HG03457 (cell line): Measurements from ENCODE around the gene ZNF77.
"Not testable (repeated sequence)": the region's sequence is repeated elsewhere in the genome, so short reads cannot be mapped to it uniquely, and the experiment has no call there.

Source experiments
- ATAC-seq: cut with Tn5 transposase; IDR thresholded peaks from one replicate; pipeline ENCODE4 v1.9.1; 2021; ENCODE audit warnings: moderate number of reproducible peaks; ENCODE audit not compliant: unreplicated experiment

Gene ZNF77

DNA sequence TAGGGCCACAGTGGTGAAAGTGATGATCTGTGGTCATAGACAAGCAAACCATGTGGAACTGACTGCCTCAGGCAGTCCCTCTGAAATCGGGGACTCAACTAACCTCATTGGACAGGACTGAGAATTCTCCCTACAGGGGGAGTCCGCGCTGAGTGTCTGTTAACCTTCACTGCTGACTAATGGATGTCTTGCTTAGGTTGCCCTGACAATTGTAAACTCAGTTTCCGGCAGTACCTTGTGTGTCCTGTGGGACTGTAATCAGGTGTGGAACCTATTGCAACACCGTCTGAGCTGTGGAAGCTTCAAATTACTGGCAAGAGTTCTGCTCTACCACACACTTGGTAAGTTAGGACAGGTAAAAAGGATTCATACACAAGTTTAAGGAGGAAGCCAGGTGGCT, 21.8 kb downstream of the ZNF77 start:
- no peak for ATAC-seq

DNA sequence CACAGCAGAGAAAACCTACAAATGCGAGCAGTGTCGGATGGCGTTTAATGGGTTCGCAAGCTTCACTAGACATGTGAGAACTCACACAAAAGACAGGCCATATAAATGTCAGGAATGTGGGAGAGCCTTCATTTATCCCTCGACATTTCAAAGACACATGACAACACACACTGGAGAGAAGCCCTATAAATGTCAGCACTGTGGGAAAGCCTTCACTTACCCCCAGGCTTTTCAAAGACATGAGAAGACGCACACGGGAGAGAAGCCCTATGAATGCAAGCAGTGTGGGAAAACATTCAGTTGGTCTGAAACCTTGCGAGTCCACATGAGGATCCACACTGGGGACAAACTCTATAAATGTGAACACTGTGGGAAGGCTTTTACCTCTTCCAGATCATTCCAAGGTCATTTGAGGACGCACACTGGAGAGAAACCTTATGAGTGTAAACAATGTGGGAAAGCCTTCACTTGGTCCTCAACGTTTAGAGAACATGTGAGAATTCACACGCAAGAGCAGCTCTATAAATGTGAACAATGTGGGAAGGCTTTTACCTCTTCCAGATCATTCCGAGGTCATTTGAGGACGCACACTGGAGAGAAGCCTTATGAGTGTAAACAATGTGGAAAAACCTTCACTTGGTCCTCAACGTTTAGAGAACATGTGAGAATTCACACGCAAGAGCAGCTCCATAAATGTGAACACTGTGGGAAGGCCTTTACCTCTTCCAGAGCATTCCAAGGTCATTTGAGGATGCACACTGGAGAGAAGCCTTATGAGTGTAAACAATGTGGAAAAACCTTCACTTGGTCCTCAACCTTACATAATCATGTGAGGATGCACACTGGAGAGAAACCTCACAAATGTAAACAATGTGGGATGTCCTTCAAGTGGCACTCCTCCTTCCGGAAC, 27.2 kb downstream of the ZNF77 start:
- no peak for ATAC-seq

DNA sequence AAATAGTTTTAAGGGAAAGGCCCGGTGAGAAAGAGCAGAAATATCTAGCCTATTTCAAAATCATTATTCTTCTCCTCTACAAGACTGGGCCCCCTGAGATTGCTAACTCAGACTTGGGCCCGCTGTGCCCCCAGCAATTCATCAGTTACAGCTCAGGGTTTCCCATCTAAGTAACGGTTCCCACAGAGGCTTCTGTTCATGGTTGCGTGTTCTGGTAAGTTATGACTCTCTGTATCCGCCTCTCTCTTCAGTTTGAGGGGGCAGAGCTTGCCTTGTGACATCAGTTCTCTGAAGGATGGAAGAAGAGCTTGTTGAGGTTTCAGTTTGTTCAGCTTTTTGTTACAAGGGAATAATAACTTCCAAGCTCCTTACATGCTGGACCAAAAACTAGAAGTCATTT, 32.5 kb downstream of the ZNF77 start:
- no peak for ATAC-seq

DNA sequence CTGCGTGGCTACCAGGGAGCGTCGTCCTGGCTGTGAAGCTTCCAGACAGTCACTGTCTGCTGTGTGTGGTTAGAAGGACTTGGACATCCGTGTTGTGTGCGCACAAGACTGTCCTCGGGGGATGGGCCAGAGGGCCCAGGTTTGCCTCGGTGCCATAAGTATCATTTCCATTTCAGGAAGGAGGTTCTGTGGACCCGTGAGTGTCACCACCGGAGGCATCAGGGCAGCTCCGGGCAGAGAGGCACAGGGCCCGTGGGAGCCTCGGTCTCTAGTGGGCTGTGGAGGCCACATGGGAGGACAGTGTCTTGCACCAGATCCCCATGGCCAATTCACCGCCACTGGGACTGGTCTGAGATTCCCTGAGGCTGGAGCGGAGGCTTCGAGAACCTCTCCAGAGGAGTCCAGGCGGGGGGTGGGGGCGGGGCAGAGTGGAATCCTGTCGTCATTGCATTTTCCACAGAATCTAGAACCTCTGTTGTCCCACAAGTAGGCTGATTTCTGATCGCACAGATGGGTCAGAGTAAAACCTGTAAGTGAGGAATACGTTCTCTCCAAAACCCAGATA, 38.1 kb downstream of the ZNF77 start:
- no peak for ATAC-seq

DNA sequence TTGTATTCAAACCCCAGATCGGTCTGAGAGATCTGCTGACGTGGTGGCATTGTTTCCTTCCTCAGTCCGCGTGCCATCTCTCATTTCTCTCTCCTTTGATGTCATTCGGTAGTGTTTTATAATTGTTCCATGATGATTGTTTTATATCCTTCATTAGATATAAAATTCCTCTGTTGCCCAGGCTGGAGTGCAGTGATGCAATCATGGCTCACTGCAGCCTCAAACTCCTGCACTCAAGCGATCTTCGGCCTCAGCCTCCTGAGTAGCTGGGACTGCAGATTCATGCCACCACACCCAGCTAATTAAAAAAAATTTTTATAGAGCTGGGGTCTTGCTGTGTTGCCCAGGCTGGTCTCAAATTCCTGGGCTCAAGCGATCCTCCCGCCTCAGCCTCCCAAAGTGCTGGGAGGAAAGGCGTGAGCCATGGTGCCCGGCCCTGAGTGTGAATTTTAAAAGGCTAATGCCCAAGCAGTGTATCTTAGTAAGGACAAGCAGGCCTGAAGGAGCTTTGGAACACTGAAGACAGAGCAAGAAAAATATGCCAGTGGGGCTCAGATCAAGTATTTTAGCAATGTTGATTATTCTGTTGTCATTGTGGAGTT, 38.8 kb downstream of the ZNF77 start:
- no peak for ATAC-seq

DNA sequence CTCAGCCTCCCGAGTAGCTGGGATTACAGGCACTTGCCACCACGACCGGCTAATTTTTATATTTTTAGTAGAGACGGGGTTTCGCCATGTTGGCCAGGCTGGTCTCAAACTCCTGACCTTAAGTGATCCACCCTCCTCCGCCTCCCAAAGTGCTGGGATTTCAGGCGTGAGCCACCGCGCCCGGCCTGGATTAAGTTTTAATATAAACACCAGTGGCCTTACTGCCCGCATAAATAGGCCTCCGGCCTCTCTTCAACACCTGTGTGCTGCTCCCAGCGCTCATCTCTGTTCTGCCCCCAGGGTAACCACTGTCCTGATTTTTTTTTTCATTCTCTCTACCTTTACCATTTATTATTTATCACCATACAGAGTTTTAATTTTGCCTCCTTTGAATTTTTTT, 41.4 kb downstream of the ZNF77 start:
- not testable (repeated sequence) for ATAC-seq

DNA sequence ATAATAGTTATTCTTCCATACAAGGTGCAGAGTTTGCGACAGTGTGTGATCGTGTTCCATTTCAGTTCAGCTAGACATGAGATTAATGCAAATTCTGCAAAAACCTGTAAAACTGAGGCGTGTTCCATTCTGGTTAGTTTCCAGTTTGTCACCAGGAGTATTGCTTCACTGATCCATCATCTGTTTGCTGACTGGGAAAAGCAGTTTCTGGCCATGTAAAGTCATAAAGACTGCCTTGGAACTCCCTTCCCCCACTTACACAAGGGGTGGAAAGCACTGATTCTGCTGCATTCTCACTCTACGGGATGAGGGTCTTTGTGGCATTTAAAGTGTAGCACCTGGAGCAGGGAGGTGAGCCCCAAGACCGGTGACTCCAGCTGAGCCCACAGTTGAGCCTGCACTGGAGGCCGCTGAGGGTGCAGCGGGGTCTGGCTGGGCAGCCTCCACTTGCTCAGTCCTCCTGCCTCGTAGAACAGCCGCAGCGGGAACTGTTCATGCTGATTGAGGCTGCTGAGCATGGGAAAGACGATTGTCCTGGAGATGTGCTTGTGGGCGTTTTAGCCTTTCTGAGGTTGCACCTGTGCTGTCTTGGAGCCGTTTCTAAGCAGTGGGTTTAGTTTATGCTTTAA, 42.1 kb downstream of the ZNF77 start:
- no peak for ATAC-seq

DNA sequence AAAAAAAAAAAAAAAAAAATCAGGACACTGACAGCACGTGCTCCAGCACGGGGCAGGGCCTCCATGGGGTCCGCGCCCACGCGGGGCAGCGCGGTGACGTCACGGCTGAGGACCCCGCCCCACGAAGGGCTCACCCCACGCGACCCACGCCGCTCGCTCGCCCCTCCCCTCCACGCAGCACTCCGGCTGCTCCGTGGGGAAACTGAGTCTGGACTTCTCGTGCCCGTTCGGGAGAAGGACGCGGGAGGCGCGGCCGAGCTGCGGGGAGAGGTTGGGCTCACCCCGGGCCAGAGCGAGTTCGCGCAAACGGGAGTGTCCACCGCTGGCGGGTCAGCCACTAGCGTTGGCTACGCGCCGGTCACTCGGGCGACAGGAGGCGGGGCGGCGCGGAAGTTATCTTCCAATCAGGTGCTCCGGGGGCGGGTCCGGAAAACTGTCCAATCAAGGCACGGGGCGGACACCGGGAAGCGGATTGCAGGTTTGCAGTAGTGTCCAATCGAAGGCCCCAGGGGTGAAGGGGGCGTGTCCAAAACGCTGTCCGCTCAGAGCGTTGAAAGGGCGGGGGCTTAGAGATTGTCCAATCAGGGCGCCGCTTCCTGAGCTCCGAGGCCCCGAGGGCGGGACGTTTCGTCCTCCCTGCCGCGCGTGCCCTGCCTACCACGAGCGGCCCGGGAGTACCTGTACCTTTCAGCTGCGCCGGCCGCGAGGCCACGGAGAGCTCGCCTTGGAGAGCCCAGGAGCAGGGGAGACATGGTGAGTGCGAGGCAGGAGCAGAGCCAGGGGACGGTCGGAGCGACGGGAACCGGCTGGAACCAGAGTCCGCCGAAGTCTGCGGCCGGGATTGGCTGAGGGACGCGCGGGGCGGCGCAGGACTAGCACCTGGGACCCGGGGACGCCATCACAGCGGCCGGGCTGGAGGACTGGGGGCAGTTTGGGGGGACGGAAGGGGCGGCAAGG, 44.2 kb downstream of the ZNF77 start, which contains the start of gene ZNF57:
ZNF57 (plus strand) TSS at position 633 of the 957 bp plus-strand sequence; CDS start at position 751, 118 bp downstream.
- peak; percentile 62 for ATAC-seq

DNA sequence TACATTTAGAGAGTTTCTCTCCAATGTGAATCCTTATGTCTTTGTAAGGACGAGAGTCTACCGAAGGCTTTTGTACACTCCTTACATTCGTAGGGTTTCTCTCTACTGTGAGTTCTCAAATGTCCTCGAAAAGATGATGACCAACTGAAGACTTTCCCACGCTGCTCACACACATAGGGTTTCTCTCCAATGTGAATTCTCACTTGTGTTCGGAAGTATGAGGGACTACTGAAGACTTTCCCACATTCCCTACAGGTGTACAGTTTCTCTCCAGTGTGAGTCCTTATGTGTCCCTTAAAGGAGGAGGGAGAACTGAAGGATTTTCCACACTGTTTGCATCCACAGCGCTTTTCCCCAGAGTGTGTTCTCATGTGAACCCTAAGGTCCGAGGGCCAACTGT, 48.1 kb downstream of the ZNF77 start:
- no peak for ATAC-seq

DNA sequence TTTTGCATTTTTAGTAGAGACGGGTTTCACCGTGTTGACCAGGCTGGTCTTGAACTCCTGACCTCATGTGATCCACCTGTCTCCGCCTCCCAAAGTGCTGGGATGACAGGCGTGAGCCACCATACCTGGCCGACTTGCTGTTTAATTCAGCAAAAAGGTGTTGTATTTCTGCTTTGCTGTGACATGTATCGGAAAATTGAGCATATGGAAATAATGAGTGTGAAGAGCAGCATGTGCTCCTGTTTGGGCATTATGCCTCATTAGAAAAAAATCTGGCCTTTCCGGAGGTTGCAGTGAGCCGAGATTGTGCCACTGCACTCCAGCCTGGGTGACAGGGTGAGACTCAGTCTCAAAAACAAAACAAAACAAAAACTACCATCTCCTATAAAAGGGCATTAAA, 54.2 kb downstream of the ZNF77 start:
- ATAC-seq, result not testable (repeated sequence)

DNA sequence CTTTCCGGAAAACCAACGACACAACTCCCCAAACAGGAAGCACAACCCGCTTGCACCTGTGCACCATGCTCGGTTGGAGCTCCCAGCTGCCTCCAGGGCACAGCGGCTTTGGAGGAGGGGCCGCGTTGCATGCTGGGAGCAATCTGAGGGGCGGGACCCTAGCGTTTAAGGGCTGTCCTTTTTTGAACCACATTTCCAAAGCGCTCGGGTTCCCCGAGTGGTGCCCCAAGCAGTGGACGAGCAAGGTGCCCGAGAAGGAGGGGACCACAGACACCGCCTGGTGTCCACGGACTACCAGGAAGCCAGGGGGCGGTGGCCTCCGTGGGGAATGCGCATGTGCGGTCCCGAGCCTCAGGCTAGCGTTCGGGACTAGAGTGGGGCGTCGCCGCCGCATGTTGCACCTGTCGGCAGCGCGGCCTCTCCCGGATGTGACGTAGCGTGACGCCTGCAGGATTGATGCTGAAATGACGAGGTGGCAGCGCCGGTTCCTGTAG, 56.0 kb downstream of the ZNF77 start:
- ATAC-seq, result no peak

DNA sequence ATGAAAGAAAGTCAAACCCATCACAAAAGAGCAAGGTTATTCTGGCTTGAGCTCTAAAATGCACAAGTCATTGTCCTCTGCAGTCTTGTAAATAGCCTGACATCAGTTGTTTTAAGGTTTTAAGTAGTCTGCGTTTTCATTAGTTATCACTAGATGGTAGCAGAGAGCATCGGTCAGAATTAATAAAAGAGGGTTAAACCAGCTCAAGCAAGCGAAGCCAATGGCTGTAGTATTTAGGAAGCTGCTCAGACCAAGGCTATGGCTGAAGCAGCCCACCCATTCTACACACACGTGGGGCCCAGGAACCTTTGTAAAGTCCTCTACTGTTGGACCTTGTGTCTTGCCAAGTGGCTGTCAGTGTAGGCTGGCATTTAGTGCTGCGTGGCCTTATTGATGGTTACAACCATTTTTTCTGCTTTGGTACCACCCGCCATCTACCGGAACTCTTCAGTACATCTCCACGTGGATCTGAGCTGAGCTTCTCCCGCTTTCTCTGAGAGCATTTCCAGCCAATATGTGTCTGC, 57.3 kb downstream of the ZNF77 start:
- ATAC-seq, result no peak

DNA sequence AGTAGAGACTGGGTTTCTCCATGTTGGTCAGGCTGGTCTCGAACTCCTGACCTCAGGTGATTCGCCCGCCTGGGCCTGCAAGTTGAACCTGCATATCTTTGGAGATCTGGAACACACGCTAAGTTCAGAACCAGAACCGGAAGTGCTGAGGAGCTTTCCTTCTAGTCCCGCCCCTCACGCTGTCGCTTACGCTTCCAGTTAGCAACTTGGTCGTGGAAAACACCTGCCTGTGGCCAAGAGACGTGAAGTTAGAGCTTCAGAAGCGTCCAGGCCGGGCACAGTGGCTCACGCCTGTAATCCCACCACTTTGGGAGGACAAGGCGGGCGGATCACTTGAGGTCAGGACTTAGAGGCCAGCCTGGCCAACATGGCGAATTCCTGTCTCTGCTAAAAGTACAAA, 59.0 kb downstream of the ZNF77 start:
- ATAC-seq, result no peak

DNA sequence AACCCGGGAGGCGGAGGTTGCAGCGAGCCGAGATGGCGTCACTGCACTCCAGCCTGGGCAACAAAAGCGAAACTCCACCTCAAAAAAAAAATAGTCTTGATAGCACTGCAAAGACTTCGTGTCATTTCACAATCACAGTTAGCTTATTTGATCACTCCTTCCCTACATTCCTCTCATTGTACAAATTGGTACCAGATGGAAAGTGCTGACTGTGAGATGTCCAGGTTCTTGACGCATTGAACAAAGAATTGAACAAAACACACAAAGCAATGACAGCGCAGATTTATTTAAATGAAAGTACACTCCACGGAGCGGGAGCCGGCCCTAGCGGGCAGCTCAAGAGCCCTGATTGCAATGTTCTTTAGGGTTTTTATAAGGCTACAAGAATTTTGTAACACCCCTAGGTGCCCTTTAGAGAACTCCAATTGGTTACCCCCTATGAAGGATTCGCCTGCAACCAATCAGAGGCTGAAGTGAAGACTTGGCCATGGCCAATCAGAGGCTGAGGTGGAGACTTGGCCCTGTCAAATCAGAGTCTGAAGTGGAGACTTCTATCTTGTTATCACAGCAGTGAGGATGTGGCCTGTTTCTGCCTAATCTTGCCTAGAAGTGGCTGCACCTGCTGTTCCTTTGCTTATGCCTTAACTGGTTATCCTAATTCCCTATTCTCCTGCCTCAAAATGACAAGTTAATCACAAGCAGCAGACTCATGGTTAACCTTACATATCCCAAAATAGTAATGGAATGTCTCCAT, 60.9 kb downstream of the ZNF77 start:
- ATAC-seq, result no peak
